ENCODE data around the gene ACYP1.

Gene ACYP1

GRCh38 chr14:75025876-75026275 lies 37.9 kb downstream of the ACYP1 start:
- H3K4ac ChIP-seq (ENCODE audit: low read depth, low read length): no peak overlapping the region
- H3K9ac ChIP-seq (ENCODE audit: low read length): no peak overlapping the region
- peaks cover 5 to 16% of the 10 kb centered on the region in 2 experiments for H3K36me3 ChIP-seq (ENCODE audit: control insufficient read depth in 1 of 2, insufficient read depth in 2 of 2, low read length in 2 of 2)
- no peak overlapping the region for H4K8ac ChIP-seq (ENCODE audit: low read depth, low read length)
- no peaks in the 10 kb centered on the region for H3K79me1 ChIP-seq (ENCODE audit: low read length)
- no peak for DNase-seq
- H3K4me2 ChIP-seq (ENCODE audit: low read length): no peak overlapping the region
- H3K27ac ChIP-seq (ENCODE audit: low read depth, low read length): no peak overlapping the region
- no peak overlapping the region for H2AFZ ChIP-seq (ENCODE audit: insufficient read depth, low read length, poor library complexity)
- H3K4me3 ChIP-seq (ENCODE audit: low read depth, low read length): no peak overlapping the region
- H3K27me3 ChIP-seq (ENCODE audit: insufficient read depth, low read length): no peaks in the 10 kb centered on the region
- no peaks in the 10 kb centered on the region for H3K79me2 ChIP-seq (ENCODE audit: control insufficient read depth, insufficient read depth, low read length, poor library complexity)
- no peak overlapping the region for H2BK120ac ChIP-seq (ENCODE audit: insufficient read depth, low read length, poor library complexity)
- no peaks in the 10 kb centered on the region for H3K9me3 ChIP-seq (ENCODE audit: insufficient read depth, low read depth, low read length)
- H3K23ac ChIP-seq (ENCODE audit: low read length): no peak overlapping the region
- no peak overlapping the region for H2BK5ac ChIP-seq (ENCODE audit: low read depth, low read length, poor library complexity)
- H4K12ac ChIP-seq (ENCODE audit: low read depth, low read length): no peak overlapping the region
- no peak overlapping the region for H4K91ac ChIP-seq (ENCODE audit: low read depth, low read length)
- no peak overlapping the region for H3K18ac ChIP-seq (ENCODE audit: low read length)
- peak overlapping the region; percentile 15 for H2BK12ac ChIP-seq (ENCODE audit: low read length)
- no peak overlapping the region for H3K14ac ChIP-seq (ENCODE audit: low read length)
- H3K4me1 ChIP-seq (ENCODE audit: control insufficient read depth in 1 of 2, insufficient read depth in 2 of 2, low read length in 2 of 2): no peaks in the 10 kb centered on the region
- H2AK5ac ChIP-seq (ENCODE audit: low read length): no peak overlapping the region
- WGBS (ENCODE audit: extremely low coverage, insufficient coverage, insufficient read length): 100% methylated on average over 1 of the region's 2 CpGs

- H3K14ac ChIP-seq (ENCODE audit: low read length): no peak overlapping the region
- H4K91ac ChIP-seq (ENCODE audit: low read depth, low read length): no peak overlapping the region
- H3K23ac ChIP-seq (ENCODE audit: low read length): no peak overlapping the region
- H3K79me2 ChIP-seq (ENCODE audit: control insufficient read depth, insufficient read depth, low read length, poor library complexity): no peaks in the 10 kb centered on the region
- no peak overlapping the region for H2AFZ ChIP-seq (ENCODE audit: insufficient read depth, low read length, poor library complexity)
- H2BK120ac ChIP-seq (ENCODE audit: insufficient read depth, low read length, poor library complexity): no peak overlapping the region
- H3K4me2 ChIP-seq (ENCODE audit: low read length): no peak overlapping the region
- H2BK5ac ChIP-seq (ENCODE audit: low read depth, low read length, poor library complexity): no peak overlapping the region
- no peaks in the 10 kb centered on the region for H3K4me1 ChIP-seq (ENCODE audit: control insufficient read depth in 1 of 2, insufficient read depth in 2 of 2, low read length in 2 of 2)
- DNase-seq: peak in 1 of 2 donors; percentile 43
- no peak overlapping the region for H3K9ac ChIP-seq (ENCODE audit: low read length)
- peak overlapping the region; percentile 7 for H3K27ac ChIP-seq (ENCODE audit: low read depth, low read length)
- no peaks in the 10 kb centered on the region for H3K79me1 ChIP-seq (ENCODE audit: low read length)
- H3K4me3 ChIP-seq (ENCODE audit: low read depth, low read length): no peak overlapping the region
- H4K12ac ChIP-seq (ENCODE audit: low read depth, low read length): no peak overlapping the region
- WGBS (ENCODE audit: extremely low coverage, insufficient coverage, insufficient read length): no CpG with 5 or more reads among the region's 4 CpGs
- no peaks in the 10 kb centered on the region for H3K27me3 ChIP-seq (ENCODE audit: insufficient read depth, low read length)
- H2BK12ac ChIP-seq (ENCODE audit: low read length): no peak overlapping the region
- H3K18ac ChIP-seq (ENCODE audit: low read length): no peak overlapping the region
- no peak overlapping the region for H3K4ac ChIP-seq (ENCODE audit: low read depth, low read length)
- no peak overlapping the region for H2AK5ac ChIP-seq (ENCODE audit: low read length)
- H3K9me3 ChIP-seq (ENCODE audit: insufficient read depth, low read depth, low read length): no peaks in the 10 kb centered on the region
- no peak overlapping the region for H4K8ac ChIP-seq (ENCODE audit: low read depth, low read length)
- peaks cover 5 to 16% of the 10 kb centered on the region in 2 experiments for H3K36me3 ChIP-seq (ENCODE audit: control insufficient read depth in 1 of 2, insufficient read depth in 2 of 2, low read length in 2 of 2)
These were observed 38.7 kb downstream of the ACYP1 start for GRCh38 chr14:75025082-75025481.

- Histone ChIP-seq H2BK120ac (ENCODE audit: insufficient read depth, low read length, poor library complexity) (no peak overlapping the region), H3K4ac (ENCODE audit: low read depth, low read length) (no peak overlapping the region), H2BK5ac (ENCODE audit: low read depth, low read length, poor library complexity) (no peak overlapping the region), H4K12ac (ENCODE audit: low read depth, low read length) (no peak overlapping the region), H3K36me3 (ENCODE audit: control insufficient read depth in 1 of 2, insufficient read depth in 2 of 2, low read length in 2 of 2) (peaks cover 2 to 12% of the 10 kb centered on the region in 2 experiments), H4K91ac (ENCODE audit: low read depth, low read length) (no peak overlapping the region), H2AFZ (ENCODE audit: insufficient read depth, low read length, poor library complexity) (no peak overlapping the region), H3K79me1 (ENCODE audit: low read length) (no peaks in the 10 kb centered on the region), H3K4me2 (ENCODE audit: low read length) (no peak overlapping the region), H2AK5ac (ENCODE audit: low read length) (no peak overlapping the region), H3K27me3 (ENCODE audit: insufficient read depth, low read length) (no peaks in the 10 kb centered on the region), H3K9me3 (ENCODE audit: insufficient read depth, low read depth, low read length) (no peaks in the 10 kb centered on the region), H3K9ac (ENCODE audit: low read length) (no peak overlapping the region), H3K18ac (ENCODE audit: low read length) (no peak overlapping the region), H4K8ac (ENCODE audit: low read depth, low read length) (no peak overlapping the region), H3K14ac (ENCODE audit: low read length) (no peak overlapping the region), H3K27ac (ENCODE audit: low read depth, low read length) (no peak overlapping the region), H3K79me2 (ENCODE audit: control insufficient read depth, insufficient read depth, low read length, poor library complexity) (no peaks in the 10 kb centered on the region), H3K4me1 (ENCODE audit: control insufficient read depth in 1 of 2, insufficient read depth in 2 of 2, low read length in 2 of 2) (peaks cover 2% of the 10 kb centered on the region in 2 experiments), H3K4me3 (ENCODE audit: low read depth, low read length) (no peak overlapping the region), H3K23ac (ENCODE audit: low read length) (no peak overlapping the region), H2BK12ac (ENCODE audit: low read length) (no peak overlapping the region)
- no CpG with 5 or more reads among the region's 1 CpG for WGBS (ENCODE audit: extremely low coverage, insufficient coverage, insufficient read length)
- DNase-seq: no peak
These were observed 40.7 kb downstream of the ACYP1 start for GRCh38 chr14:75023108-75023507.

- no peak overlapping the region for H2AK5ac ChIP-seq (ENCODE audit: low read length)
- H2AFZ ChIP-seq (ENCODE audit: insufficient read depth, low read length, poor library complexity): no peak overlapping the region
- H4K91ac ChIP-seq (ENCODE audit: low read depth, low read length): no peak overlapping the region
- H3K4me2 ChIP-seq (ENCODE audit: low read length): no peak overlapping the region
- H3K4ac ChIP-seq (ENCODE audit: low read depth, low read length): no peak overlapping the region
- no peaks in the 10 kb centered on the region for H3K79me1 ChIP-seq (ENCODE audit: low read length)
- no peak overlapping the region for H2BK120ac ChIP-seq (ENCODE audit: insufficient read depth, low read length, poor library complexity)
- no peak overlapping the region for H3K14ac ChIP-seq (ENCODE audit: low read length)
- no peaks in the 10 kb centered on the region for H3K79me2 ChIP-seq (ENCODE audit: control insufficient read depth, insufficient read depth, low read length, poor library complexity)
- H4K12ac ChIP-seq (ENCODE audit: low read depth, low read length): no peak overlapping the region
- no peak for DNase-seq
- no CpG with 5 or more reads among the region's 8 CpGs for WGBS (ENCODE audit: extremely low coverage, insufficient coverage, insufficient read length)
- H4K8ac ChIP-seq (ENCODE audit: low read depth, low read length): no peak overlapping the region
- H3K9me3 ChIP-seq (ENCODE audit: insufficient read depth, low read depth, low read length): no peaks in the 10 kb centered on the region
- no peak overlapping the region for H3K27ac ChIP-seq (ENCODE audit: low read depth, low read length)
- H3K23ac ChIP-seq (ENCODE audit: low read length): no peak overlapping the region
- H2BK12ac ChIP-seq (ENCODE audit: low read length): no peak overlapping the region
- H3K4me3 ChIP-seq (ENCODE audit: low read depth, low read length): no peak overlapping the region
- no peak overlapping the region for H3K18ac ChIP-seq (ENCODE audit: low read length)
- no peak overlapping the region for H3K9ac ChIP-seq (ENCODE audit: low read length)
- no peak overlapping the region for H2BK5ac ChIP-seq (ENCODE audit: low read depth, low read length, poor library complexity)
- H3K4me1 ChIP-seq (ENCODE audit: control insufficient read depth in 1 of 2, insufficient read depth in 2 of 2, low read length in 2 of 2): peaks cover 2% of the 10 kb centered on the region in 2 experiments
- no peaks in the 10 kb centered on the region for H3K27me3 ChIP-seq (ENCODE audit: insufficient read depth, low read length)
- H3K36me3 ChIP-seq (ENCODE audit: control insufficient read depth in 1 of 2, insufficient read depth in 2 of 2, low read length in 2 of 2): peaks cover 2 to 13% of the 10 kb centered on the region in 2 experiments
These were observed 41.2 kb downstream of the ACYP1 start for GRCh38 chr14:75022655-75023054.

Data from trophoblast cell (in vitro differentiated cells and primary cell).